Epithelial cell of prostate (primary cell): Measurements from ENCODE around the gene MYL6.
"Not testable (repeated sequence)": the region's sequence is repeated elsewhere in the genome, so short reads cannot be mapped to it uniquely, and the experiment has no call there.

Experiments
- DNase-seq: peaks from one replicate; pipeline ENCODE4 v3.0.0-alpha.2; 2011; ENCODE audit warnings: low read depth, low spot score
- H3K27ac ChIP-seq: fragments of 450-650 bp; 2 replicates; pipeline ENCODE4 v1.5.1; 2017; ENCODE audit warnings: mild to moderate bottlenecking

The MYL6 gene

DNA sequence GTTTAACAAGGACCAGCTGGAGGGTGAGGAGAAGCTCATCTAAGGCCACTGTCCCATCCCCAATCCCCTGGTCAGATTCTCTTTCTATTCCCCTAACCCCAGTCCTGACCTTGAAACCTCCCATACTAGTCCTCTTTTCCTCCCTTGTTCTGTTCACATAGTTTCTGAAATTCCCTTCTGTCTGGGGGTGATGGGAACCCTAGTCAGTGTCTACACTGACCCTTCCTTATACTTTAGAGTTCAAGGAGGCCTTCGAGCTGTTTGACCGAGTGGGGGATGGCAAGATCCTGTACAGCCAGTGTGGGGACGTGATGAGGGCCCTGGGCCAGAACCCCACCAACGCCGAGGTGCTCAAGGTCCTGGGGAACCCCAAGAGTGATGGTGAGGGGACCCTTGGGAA is 3.3 kb upstream of the MYL6 start:
- DNase-seq, result no peak
- H3K27ac ChIP-seq, result no peak overlapping the region

DNA sequence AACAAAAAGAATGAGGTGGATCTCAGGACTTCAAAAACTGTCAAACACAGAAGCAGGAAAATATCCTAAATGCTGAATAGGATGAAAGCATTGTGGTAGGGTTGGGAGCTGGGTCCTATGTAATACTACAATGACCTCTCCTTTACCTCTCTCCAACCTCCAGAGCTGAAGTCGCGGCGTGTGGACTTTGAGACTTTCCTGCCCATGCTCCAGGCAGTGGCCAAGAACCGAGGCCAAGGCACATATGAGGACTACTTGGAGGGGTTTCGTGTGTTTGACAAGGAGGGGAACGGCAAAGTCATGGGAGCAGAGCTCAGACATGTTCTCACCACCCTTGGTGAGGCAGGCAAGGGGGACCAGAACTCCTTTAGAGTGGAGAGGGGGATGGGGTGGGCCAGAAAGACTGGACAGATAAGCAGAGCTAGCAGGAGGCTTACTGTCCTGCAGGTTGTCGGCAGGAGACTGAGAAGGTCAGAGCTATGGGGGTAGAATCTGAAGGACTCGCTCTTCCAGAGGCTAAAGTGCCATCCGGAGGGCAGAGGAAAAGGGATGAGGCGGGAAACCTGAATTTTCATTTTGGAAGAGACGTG is 2.8 kb upstream of the MYL6 start:
- DNase-seq, result no peak
- no peak overlapping the region for H3K27ac ChIP-seq

DNA sequence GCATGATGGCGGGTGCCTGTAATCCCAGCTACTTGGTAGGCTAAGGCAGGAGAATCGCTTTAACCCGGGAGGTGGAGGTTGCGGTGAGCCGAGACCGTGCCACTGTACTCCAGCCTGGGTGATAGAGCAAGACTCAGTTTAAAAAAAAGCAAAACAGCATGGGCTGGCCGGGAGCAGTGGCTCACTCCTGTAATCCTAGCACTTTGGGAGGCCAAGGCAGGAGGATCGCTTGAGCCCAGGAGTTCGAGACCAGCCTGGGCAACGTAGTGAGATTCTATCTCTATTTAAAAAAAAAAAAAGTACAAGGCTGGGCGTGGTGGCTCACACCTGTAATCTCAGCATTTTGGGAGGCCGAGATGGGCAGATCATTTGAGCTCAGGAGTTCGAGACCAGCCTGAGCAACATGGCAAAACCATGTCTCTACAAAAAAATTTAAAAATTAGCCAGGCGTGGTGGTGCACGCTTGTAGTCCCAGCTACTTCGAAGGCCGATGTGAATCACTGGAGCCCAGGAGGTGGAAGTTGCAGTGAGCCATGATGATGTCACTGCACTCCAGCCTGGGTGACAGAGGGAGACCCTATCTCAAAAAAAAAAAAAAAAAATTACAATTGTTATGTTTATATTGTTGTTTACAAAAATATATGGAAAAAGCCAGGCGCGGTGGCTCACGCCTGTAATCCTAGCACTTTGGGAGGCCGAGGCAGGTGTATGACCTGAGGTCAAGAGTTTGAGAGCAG is 1.5 kb upstream of the MYL6 start:
- DNase-seq, result not testable (repeated sequence)
- H3K27ac ChIP-seq, result peak overlapping the region; percentile 94

DNA sequence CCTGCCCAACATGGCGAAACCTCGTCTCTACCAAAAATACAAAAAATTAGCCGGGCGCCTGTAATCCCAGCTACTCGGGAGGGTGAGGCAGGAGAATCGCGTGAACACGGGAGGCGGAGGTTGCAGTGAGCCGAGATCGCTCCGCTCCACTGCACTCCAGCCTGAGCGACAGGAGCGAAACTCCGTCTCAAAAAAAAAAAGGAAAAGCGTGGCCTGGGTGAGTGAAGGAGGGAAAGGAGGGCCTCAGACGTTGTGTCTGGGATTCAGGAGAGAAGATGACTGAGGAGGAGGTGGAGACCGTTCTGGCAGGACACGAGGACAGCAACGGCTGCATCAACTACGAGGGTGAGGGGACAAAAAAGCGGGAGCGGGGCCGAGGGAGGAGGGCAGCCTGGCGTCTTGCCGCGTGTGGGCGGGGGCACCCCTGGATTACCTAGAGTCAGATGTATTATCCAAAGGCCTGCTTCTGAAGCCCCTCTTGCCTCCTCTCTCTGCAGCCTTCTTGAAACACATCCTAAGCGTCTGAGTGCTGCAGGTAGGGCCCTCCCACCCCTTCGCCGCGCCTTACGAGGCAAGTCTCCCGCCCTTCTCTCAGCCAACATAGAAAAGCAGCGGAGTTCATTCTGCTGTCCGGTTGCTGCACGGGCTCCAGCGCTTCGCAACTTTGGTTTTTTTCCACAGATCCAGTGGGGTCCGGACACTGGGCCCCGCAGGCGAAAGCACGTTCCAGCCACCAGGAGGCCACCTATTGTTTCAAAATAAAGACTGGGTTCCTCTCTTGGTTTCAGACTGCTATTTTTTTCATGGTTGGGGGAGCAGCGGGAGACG is 744 bp upstream of the MYL6 start:
- no peak for DNase-seq
- H3K27ac ChIP-seq, result peak overlapping the region; percentile 94

DNA sequence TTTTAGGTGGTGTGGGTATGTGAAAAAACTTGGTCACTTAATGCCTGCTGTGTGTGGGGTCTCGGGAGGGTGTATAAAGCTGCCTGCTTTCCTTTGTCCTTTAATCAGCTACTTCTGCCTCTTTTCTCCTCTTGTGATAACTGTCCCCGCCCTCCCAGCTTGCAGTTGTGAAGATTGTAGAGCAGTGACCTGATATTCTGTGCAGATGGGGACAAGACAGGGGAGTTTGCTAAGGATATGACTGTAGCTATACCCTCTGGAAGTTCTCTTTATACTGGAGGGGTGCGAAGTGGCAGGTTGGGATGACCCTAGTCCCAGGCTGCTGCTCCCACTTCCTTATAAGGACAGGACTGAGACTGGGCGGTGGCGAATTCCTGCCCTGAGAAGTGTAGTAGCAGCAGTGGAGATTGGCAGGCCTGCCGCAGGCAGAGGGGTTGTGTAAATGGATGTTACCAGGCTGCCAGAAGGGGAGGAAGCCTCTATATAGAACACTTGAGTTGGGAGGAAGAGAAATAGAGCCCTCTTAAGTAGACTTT is 835 bp downstream of the MYL6 start:
- DNase-seq, result peak; percentile 18
- peak overlapping the region; percentile 94 for H3K27ac ChIP-seq

DNA sequence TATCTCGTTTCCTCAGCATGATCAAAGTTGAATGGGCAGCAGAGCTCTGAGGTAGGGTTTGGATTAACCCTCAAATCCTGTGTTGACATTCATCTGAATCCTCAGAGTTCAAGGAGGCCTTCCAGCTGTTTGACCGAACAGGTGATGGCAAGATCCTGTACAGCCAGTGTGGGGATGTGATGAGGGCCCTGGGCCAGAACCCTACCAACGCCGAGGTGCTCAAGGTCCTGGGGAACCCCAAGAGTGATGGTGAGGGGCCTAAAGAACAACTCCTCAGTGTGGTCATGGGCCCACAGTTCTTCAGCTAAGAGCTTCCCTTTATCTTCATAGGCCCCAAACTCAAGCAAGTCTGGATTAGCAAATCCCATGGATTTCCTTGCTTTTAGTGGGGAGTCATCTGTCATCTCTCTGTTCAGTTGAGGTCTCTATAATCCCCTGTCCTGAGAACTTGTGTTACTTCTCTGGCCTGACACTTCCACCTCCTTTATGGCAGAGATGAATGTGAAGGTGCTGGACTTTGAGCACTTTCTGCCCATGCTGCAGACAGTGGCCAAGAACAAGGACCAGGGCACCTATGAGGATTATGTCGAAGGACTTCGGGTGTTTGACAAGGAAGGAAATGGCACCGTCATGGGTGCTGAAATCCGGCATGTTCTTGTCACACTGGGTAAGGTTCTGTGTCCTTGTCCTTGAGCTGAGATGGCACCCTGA is 1.5 kb downstream of the MYL6 start:
- DNase-seq, result no peak
- H3K27ac ChIP-seq, result peak overlapping the region; percentile 94

DNA sequence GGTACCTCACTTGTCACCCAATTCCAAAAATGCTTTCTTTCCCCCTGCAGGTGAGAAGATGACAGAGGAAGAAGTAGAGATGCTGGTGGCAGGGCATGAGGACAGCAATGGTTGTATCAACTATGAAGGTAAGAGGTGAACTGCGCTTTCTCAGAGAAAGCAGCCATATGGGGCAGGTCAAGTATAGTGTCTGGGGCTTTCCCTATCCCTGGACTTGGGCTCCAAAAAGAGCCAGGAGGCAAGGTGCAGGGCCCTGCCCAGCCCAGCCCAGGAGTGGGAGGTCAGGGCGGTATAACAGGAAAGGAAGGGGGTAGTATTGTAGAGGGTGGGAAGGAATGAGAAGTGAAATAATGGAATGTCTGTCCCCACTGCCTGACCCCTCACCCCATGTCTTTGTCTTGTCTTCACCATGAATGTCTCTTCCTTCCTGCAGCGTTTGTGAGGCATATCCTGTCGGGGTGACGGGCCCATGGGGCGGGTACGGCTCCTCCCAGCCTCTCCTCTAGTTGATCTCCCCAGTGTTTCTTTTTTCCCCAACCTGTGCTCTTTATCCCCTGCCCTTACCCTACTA is 2.1 kb downstream of the MYL6 start:
- no peak for DNase-seq

DNA sequence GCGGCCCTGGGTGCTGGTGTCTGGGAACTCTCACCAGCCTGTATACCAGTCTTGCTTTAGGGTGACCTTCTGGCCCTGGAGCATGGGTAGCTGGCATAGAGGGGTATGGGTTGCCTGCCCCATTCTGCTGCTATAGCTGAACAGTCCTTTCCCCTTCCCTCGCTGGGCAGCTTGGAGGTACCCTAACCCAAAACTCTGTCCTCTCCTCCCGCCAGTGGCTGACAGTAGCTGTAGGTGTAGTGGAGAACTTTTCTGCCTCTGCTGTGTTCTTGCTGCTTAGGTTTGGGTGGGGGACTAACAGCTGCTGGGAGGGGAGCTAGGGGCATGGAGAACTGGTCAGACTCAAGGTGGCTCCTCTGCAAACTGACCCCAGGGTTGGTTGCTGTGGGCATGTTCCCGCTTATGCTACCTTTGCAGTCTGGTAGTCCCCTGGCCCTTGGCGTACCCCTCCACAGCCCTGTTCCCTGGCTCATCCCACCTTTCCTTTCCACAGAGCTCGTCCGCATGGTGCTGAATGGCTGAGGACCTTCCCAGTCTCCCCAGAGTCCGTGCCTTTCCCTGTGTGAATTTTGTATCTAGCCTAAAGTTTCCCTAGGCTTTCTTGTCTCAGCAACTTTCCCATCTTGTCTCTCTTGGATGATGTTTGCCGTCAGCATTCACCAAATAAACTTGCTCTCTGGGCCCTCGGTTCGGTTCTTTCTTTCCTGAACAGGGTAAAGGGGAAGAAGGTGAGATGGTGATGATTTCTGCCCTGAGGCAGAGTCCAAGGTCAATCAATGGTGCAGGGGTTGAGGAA is 2.9 kb downstream of the MYL6 start:
- peak overlapping the region; percentile 94 for H3K27ac ChIP-seq
- DNase-seq, result no peak

More for the DNA sequence above, 2.1 kb downstream of the MYL6 start:
- H3K27ac ChIP-seq, result peak overlapping the region; percentile 94

DNA sequence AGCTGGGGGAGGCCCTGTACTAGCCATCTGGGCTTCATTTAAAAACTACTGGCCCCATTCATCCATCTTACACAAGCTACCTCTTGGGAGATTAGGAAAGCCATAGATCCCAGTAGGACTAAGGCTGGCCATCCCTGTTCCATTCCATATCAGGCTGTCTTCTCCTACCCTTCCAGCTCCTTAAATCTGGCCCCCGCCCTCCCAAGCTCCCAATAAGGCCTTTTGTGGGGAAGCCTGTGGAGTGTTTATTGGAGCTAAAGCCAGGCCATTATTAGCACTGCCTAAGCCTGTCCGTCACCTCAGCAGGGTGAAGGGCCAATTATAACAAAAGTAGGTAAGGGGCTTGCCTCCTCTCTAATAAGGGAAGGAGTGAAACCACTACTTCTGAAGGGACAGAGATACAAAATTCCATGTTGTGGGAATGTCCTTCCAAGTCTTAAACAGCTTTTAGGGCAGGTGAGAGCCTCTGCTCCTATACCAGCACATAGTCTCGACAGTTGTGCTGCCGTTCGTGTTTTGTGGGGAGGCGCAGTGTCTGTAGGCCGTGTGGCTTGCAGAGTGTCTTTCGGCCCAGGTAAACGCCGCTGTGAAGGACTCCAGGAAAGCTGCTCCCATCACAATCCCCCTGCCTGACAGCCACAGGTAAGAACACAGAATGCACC is 3.7 kb downstream of the MYL6 start:
- no peak for DNase-seq

DNA sequence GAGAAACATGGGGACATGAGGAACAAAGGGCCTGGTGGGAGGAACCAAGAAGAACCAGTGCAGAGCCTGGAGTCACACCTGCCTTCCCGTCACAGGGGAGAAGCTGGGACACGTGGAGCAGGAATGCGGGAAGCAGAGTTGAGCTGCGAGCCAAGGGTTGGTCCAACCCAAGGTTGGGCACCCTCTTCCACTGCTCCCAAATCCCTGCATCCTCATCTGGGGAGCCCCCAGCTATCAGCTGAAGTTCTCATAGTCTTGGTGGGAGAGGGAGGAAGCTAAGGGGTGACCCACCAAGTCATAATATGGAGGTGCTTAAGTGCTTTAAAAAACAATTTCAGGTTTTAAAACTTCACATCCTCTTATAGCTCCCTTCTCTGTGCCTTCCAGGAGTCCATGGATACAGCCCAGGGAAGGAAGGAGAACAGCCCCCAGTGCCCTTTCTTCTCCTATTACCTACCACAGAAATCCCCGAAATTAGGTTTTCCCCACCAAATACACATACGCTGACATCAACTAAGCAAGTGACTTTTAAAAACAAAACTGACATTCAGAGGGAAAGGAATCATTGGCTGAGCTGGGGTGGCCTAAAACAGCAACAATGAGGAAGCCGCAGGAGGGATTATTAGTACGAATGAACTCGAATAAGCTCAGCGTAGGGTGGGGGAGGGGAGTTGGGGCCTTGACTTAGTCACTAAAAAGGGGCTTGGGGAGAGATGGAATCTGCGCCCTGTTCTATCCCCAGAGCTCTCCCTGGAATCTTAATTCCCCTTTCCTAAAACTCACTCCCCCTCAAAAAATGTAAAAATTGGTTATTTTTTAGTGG is 4.5 kb downstream of the MYL6 start:
- DNase-seq, result no peak
- H3K27ac ChIP-seq, result peak overlapping the region; percentile 94

More for the DNA sequence above, 3.7 kb downstream of the MYL6 start:
- peak overlapping the region; percentile 94 for H3K27ac ChIP-seq

DNA sequence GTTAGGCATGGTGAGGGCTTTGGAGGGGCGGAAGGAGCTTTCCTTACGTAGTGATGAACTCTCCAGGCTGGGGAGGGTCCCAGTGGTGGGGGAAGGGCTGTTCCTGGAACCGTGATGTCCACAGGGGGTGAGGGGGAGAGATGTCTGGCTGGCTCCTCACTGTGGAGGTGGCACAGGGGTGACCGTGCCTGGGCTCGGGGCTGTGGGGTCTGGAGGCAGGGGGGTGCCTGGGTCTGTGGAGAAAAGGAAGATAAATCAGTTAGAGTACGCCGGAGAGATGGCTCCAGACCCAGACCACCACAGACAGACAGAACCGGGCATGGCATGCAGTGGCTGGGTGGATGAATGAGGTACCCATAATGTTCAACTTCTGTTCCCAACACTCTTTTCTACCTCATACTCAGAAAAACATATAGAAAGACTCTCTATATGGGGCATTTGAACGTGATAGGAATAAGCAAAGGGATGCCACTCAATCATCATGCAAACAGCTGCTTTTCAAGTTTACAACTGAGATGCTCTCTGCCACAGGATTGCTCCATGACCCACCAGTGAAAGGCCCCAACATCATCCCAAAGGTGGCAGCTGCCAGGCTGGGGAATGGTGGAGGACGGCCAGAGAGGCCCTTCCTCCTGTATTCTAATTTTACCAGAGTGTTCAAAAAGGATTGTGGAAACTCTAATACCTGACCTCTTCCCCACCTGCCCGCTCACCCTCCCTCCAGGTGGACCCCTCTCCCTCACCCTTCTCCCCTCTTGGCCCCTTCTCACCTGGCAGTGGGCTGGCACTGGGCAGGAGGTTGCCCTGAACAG is 5.6 kb downstream of the MYL6 start:
- H3K27ac ChIP-seq, result peak overlapping the region; percentile 94
- DNase-seq, result no peak

DNA sequence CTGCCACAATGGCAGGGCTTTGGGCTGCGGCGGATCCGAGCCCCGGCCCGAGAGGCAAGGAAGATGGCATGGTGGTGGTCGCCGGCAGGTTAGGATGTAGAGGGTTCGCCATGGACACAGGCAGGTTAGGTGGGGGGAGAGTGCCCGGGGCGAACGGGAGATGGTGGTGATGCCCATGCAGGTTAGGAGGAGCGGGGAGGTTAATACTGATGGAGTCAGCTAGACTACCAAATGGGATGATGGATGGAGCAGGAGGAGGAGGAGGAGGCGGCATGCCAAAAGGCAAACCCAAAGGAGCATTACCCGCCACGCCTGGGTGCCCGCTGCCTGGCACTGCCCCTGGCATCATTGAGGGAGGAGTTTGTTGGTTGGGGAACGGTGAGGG is 6.2 kb downstream of the MYL6 start:
- DNase-seq, result no peak
- H3K27ac ChIP-seq, result no peak overlapping the region

DNA sequence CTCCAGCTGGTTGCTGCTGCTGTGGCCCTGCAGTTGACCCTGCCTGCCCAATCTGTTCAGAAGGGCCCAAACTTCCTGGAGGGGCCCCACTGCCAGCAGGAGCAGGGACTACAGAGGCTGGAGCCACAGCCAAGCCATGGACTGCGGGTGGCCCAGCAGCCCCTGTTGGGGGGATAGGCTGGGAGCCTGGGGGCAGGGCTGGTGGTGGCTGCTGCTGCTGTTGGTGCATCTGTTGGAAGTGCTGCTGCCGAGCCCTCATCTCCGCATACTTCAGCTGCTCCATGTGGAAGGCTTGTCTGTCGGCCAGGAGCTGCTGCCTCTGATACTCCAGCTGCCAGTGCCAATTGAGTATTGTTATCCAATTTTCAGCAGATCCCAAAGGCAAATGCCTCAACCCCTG is 7.2 kb downstream of the MYL6 start:
- no peak for DNase-seq
- no peak overlapping the region for H3K27ac ChIP-seq

DNA sequence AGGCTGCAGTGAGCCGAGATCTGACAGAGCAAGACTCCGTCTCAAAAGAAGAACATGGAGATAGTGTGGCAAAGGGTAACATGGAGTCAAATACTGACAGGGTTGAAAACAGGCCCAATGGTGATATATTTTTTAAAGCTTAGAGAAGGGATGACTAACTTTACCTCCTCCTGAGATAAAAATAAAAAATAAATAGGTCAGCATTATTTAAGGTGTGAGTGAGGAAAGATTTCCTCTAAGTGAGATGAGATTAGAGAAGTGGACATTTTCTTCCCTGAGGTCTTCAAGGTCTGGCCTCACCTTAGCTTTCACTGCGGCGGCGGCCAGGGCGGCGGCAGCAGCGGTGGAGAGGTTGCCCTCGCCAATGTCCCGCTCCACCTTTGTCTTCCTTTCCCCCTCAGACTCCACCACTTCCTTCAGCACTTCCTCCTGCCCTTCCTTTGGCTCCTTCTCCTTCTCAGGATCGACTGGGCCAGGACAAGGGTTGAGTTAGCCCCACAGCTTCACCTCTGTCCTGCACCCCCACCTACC is 11.1 kb downstream of the MYL6 start:
- H3K27ac ChIP-seq, result no peak overlapping the region
- no peak for DNase-seq

DNA sequence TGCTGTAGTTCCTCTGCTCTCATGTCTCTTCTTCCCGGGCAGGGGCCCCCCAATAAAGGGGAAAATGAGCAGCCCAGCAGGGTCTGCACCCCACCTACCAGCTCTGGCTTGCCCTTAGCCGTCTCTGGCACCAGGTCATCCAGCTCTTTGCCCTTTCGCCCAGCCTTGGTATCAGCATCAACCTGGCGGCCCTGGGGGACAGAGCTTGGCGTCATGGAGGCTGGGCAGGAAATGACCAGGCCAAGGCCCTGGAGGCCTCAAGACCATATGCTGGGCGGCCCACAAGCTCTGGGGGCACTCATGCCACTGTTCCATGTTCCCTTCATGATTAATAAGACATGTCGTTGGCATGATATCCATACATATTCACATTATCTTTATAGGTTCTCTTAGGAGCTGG is 14.7 kb downstream of the MYL6 start:
- no peak for DNase-seq
- H3K27ac ChIP-seq, result no peak overlapping the region

DNA sequence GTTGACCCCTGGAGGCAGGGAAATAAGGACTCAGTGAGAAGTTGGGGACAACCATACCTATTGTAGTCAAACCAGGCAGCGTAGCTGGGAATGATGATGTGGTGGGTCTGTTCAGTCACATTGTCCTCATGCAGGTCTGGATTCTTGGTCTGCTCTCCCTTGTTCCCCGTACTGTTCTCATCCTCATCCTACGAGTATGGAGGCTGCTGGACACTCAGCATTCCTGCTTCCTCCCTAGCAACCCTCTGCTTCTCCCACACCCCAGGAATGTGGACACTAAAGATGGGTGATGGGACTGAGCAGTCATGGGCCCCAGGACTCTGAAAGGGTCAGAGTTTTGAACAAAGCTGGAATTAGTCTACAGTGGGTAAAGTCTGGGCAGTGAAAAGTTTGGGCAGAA is 20.2 kb downstream of the MYL6 start:
- DNase-seq, result no peak
- no peak overlapping the region for H3K27ac ChIP-seq

DNA sequence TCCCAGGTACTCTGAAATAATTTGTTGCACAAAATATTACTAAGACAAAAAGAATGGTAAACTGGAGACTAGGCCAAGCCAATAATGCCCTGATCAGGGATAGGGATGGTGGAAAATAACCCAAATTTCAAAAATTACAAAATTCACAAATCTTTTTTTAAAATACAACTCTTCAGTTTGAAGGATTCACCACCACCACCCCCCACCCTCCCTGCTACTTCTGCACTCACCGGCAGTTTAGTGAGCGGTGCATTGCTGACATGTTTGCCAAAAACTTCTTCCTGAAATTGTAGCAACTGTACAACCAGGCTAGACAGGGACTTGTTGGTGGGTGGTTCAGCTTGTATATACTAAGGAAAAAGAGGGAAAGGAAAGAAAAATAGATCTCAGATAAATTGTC is 28.8 kb downstream of the MYL6 start:
- no peak overlapping the region for H3K27ac ChIP-seq
- no peak for DNase-seq
